ENCODE measurements around the gene ANKRD13D. TPM values are rescaled to one million over a fixed set of nuclear protein-coding genes. Genes with fewer than 3 reads are reported as not detected.

Gene ANKRD13D
- total and polyA plus RNA-seq, 2 experiments from 2014 or later: 20.3 to 30.8 TPM

DNA sequence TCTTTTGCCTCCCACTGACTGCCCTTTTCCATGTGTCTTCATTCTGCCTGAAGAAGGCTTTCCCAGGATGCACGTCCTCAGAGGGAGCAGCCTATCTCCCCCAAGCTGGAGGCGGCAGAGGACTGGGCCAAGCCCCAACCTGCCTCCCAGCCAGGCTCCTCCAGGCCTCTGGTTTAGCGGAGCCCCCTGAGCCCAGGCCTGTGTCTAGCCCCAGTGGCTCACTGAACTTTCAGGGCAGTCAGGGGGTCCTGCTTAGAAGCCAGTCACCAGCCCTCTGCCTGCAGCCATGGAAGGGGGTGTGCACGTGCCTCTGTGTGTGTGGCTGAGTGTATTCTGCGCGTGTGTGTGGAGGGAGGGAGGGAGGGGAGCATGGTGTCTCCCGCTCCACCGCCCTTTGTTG, 33.2 kb upstream of the ANKRD13D start:
- Histone ChIP-seq H3K79me2 (replicated peaks; ENCODE audit: insufficient read depth) (no peaks in the 10 kb centered on the region; the same call in 1 of the 2 replicates), H3K4me1 (ENCODE audit: insufficient read depth) (no peaks in the 10 kb centered on the region), H3K4me3 (no peak overlapping the region), H2AFZ (no peak overlapping the region), H3F3A (replicated peaks; ENCODE audit: low read depth) (peaks cover 31% of the 10 kb centered on the region), H3K27ac (ENCODE audit: low read depth) (no peak overlapping the region), H3K9me2 (ENCODE audit: insufficient read depth) (no peaks in the 10 kb centered on the region), H4K20me1 (replicated peaks; ENCODE audit: insufficient read depth) (peaks cover 28% of the 10 kb centered on the region), H3K36me3 (ENCODE audit: insufficient read depth) (peaks cover 54% of the 10 kb centered on the region), H3K27me3 (ENCODE audit: insufficient read depth) (no peaks in the 10 kb centered on the region), H3K4me2 (no peak overlapping the region)
- Mint-ChIP-seq H3K9me3 (no peaks in the 10 kb centered on the region), H3K36me3 (ENCODE audit: low read depth) (peaks cover 65% of the 10 kb centered on the region), H3K4me3 (no peak overlapping the region), H3K4me1 (no peaks in the 10 kb centered on the region), H3K27me3 (ENCODE audit: insufficient read depth, low read depth, poor library complexity) (peaks cover 9% of the 10 kb centered on the region), H3K27ac (no peak overlapping the region)
- no peak for DNase-seq (ENCODE audit: low spot score)
- no peak for ATAC-seq
- no peak for TF ChIP-seq EZH2 (IDR thresholded peaks at IDR 0.05; ENCODE audit: low read depth, unreplicated experiment)
- TF ChIP-seq, protein P1, sequence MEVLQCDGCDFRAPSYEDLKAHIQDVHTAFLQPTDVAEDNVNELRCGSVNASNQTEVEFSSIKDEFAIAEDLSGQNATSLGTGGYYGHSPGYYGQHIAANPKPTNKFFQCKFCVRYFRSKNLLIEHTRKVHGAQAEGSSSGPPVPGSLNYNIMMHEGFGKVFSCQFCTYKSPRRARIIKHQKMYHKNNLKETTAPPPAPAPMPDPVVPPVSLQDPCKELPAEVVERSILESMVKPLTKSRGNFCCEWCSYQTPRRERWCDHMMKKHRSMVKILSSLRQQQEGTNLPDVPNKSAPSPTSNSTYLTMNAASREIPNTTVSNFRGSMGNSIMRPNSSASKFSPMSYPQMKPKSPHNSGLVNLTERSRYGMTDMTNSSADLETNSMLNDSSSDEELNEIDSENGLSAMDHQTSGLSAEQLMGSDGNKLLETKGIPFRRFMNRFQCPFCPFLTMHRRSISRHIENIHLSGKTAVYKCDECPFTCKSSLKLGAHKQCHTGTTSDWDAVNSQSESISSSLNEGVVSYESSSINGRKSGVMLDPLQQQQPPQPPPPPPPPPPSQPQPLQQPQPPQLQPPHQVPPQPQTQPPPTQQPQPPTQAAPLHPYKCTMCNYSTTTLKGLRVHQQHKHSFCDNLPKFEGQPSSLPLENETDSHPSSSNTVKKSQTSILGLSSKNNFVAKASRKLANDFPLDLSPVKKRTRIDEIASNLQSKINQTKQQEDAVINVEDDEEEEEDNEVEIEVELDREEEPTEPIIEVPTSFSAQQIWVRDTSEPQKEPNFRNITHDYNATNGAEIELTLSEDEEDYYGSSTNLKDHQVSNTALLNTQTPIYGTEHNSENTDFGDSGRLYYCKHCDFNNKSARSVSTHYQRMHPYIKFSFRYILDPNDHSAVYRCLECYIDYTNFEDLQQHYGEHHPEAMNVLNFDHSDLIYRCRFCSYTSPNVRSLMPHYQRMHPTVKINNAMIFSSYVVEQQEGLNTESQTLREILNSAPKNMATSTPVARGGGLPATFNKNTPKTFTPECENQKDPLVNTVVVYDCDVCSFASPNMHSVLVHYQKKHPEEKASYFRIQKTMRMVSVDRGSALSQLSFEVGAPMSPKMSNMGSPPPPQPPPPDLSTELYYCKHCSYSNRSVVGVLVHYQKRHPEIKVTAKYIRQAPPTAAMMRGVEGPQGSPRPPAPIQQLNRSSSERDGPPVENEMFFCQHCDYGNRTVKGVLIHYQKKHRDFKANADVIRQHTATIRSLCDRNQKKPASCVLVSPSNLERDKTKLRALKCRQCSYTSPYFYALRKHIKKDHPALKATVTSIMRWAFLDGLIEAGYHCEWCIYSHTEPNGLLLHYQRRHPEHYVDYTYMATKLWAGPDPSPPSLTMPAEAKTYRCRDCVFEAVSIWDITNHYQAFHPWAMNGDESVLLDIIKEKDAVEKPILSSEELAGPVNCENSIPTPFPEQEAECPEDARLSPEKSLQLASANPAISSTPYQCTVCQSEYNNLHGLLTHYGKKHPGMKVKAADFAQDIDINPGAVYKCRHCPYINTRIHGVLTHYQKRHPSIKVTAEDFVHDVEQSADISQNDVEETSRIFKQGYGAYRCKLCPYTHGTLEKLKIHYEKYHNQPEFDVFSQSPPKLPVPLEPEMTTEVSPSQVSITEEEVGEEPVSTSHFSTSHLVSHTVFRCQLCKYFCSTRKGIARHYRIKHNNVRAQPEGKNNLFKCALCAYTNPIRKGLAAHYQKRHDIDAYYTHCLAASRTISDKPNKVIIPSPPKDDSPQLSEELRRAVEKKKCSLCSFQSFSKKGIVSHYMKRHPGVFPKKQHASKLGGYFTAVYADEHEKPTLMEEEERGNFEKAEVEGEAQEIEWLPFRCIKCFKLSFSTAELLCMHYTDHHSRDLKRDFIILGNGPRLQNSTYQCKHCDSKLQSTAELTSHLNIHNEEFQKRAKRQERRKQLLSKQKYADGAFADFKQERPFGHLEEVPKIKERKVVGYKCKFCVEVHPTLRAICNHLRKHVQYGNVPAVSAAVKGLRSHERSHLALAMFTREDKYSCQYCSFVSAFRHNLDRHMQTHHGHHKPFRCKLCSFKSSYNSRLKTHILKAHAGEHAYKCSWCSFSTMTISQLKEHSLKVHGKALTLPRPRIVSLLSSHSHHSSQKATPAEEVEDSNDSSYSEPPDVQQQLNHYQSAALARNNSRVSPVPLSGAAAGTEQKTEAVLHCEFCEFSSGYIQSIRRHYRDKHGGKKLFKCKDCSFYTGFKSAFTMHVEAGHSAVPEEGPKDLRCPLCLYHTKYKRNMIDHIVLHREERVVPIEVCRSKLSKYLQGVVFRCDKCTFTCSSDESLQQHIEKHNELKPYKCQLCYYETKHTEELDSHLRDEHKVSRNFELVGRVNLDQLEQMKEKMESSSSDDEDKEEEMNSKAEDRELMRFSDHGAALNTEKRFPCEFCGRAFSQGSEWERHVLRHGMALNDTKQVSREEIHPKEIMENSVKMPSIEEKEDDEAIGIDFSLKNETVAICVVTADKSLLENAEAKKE (CRISPR knock-in tag; IDR thresholded peaks at IDR 0.05): no peak
- no peak for TF ChIP-seq CREB1 (CRISPR knock-in tag; IDR thresholded peaks at IDR 0.05; ENCODE audit: low read depth)
- no peak for TF ChIP-seq NANOG (IDR thresholded peaks at IDR 0.05; ENCODE audit: borderline replicate concordance)
- no peak for TF ChIP-seq ZNF114 (CRISPR knock-in tag; IDR thresholded peaks at IDR 0.05)
- TF ChIP-seq, protein P2, sequence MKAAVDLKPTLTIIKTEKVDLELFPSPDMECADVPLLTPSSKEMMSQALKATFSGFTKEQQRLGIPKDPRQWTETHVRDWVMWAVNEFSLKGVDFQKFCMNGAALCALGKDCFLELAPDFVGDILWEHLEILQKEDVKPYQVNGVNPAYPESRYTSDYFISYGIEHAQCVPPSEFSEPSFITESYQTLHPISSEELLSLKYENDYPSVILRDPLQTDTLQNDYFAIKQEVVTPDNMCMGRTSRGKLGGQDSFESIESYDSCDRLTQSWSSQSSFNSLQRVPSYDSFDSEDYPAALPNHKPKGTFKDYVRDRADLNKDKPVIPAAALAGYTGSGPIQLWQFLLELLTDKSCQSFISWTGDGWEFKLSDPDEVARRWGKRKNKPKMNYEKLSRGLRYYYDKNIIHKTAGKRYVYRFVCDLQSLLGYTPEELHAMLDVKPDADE (IDR thresholded peaks at IDR 0.05): no peak
